SIG-M5 treated with dmso at 0.1 percent for 504 hours (cell line): ENCODE measurements around the gene VPS52.

Source experiments
- DNase-seq: peaks from one replicate; lab custom pipeline; 2025; ENCODE audit not compliant: unreplicated experiment; lab: John Stamatoyannopoulos, UW

Gene VPS52

DNA sequence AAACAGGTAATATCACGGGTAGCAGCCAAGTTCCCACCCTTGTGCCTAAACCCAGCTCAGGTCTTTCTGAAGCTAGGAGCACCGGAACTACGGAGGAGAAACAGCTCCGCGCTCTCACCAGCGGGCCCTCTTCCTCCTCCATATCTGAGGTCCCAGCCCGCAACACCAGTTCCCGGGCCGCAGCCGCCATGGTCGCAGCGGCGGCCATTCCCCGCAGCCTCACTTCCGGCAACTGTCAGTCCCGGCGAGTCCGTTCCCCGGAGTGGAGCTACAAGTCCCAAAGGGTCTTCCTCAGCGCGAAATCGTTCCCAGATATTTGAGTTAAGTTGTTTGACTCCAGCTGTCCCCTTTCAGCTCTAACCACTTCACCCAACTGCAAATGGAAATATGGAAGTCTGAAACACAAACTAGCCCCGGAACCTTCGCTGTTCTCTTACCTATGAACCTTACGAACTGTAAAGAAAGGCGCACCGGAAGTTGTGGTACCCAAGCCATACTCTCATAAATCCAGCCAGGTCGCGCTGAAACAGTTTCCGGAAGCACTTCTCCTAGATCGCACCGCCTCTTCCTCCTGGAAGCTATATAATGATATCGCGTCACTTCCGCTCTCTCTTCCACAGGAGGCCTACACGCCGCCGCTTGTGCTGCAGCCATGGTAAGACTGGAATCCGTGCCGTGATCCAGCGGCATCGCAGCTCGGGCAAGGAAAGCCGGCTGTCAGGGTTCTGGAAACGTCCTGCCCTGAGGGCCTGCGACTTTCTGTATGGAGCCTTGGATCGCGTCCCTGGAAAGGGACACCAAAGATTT lies at the start of gene VPS52, which contains the start of gene RPS18:
Gene VPS52, minus strand, starts transcription at position 409 of the 807 bp plus-strand sequence. Its CDS starts 201 bp downstream, at position 208.
Gene RPS18, plus strand, starts transcription at position 608 of the 807 bp plus-strand sequence. Its CDS starts 45 bp downstream, at position 653.
- DNase-seq: peak; percentile 99

- no peak for DNase-seq
Measured at GRCh38 chr6:33321227-33321626, 49.6 kb upstream of the VPS52 start.

DNA sequence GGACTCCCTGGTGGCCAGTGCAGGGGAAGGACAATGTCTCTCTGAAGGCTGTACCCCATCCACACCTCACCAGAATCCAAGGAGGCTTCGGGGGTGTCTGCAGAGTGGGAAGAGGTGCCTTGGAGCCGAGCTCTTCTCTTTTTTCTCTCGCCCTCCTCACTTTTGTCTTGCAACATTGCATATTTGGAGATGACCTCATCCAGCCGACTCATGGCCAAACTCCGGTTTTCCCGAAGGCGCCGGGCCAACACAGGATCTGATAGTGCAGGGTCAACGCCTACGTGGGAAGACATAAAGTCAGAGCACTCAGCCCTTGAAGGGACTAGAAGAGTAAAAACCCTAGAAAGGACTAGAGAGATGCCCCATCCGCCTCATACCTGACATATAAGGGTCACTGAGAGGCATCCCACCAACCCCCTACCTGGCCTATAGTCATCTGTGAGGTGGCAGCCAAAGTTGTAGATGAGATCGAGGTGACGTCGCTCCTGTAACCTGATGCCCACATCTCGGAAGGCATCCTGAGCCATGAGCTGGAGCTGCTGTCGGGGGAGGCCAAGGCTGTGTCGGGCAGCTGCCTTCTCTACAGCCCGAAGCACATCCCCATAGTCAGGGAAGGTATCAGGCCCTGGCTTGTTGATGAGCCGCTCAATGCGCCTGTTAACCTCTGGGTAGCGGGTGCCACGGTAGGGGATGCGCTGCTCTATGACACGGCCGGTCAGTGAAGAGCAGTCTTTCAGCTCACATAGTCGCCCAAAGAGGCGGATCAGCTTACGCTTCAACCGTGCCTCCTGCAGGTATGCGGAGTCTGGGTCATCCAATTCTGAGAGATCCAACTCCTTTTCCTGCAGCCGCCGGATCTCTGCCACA lies 48.9 kb upstream of the VPS52 start:
- DNase-seq: no peak

DNA sequence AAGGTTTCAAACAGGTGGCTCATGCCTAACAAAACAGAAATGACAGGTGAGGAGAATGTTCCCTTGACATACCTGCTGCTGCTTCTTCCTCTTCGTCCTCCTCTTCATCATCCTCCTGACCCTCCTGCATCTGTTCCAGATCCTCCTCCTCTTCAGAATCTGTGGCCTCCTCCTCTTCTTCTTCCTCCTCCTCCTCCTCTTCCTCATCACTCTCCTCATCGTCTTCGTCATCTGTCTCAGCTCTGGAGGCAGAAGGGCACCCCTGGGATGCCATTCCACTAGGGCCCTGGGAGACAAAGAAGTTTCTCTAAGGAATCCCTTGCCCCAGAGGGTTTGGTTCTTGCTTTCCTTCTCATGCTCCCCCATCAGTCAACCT lies 48.3 kb upstream of the VPS52 start:
- DNase-seq: no peak

- no peak for DNase-seq
Measured at GRCh38 chr6:33318426-33319073, 46.9 kb upstream of the VPS52 start.

DNA sequence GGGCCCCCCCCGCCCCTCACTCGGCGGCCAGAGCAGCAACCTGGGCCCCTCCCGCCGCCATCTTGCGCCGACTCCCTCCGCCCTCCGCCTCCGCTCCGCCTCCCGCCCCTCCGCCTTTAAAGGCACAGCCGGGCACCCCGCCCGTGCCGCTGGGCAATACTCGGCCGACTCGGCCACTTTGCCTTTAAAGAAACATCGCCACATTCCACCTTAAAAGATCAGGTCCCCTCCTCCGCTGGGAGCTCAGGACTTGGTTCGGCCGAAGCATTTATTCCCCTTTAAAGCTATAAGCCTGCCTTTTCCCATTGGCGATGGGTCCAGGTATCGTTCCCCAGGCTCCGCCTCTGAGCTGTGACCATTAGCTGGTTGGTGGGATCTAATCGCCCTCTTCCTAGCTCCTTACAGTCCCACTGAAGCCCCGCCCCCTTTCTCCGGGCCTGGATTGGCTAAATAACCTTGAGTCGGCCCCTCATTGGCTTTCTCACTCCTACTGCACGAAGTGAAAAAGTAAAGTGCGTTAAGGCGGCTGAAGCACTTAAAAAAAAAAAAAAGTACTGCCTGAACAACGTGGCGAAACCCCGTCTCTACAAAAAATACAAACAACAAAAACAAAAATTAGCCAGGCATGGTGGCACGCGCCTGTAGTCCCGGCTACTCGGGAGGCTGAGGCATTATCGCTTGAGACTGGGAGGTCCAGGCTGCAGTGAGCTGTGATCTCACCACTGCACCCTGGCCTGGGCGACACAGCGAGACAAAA lies 46.2 kb upstream of the VPS52 start, which contains the start of gene ZBTB22:
Gene ZBTB22, minus strand, starts transcription at position 76 of the 757 bp plus-strand sequence. CDS start 828 bp downstream, outside the sequence.
- peak; percentile 96 for DNase-seq

- DNase-seq: no peak
Measured at GRCh38 chr6:33317419-33317668, 45.7 kb upstream of the VPS52 start.

- no peak for DNase-seq
Measured at GRCh38 chr6:33316603-33317418, 45.1 kb upstream of the VPS52 start.

DNA sequence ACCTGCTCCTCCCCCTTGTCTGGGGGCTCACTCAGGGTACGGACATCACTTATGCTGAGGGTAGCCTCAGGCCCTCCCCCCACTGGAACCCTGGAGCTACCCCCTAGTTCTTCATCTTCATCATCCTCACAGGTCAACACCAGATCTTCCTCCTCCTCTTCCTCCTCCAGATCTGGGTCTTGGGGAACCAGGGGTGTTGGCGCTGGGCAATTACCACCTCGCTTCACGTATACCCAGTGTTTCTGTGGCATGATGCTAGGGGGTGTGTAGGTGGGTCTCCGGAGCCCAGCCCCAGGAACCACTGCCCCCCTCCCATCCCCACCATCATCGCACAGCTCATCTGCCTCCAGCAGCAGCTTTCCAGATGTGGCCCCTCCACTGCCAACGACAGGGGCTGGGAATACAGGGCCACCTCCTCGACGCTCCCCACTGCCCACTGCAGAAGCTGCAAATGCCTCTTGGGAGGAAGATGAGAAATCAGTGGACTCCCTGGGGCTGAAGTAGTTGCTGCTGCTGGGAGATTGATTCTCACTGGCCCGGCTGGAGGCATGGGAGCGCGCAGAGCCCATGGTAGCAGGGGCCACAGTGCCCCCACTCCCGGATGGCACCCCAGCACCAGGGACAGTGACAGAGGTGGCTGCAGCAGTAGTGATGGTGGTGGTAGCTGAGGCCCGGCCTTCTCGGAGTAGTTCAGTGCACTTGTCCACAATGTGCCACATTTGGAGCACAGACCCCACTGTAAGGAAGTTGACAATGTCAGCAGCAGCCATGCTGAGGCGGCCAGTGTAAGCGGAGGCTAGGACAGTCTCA lies 44.3 kb upstream of the VPS52 start:
- no peak for DNase-seq

GRCh38 chr6:33314943-33315792 lies 43.5 kb upstream of the VPS52 start:
- no peak for DNase-seq

DNA sequence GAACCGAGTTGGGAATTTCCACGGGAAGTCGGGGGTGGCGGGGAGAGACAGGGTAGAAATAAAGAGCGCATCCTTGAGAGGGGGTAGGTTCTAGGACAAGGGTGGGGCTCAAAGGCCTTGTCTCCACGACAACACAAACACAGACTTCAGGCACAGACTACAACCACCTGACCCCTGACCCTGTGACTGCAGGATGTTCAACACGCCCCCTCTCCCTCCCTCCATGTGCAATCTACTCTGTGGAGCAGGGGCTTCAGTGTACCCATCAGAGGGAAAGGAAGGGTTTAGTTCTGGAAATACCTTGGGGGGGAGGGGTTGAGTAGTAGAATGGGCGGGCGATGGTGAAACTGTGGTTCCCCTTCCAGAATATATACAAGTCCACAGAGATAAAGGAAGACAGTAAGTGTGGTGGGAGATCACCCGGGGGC lies 42.9 kb upstream of the VPS52 start:
- DNase-seq: peak; percentile 70

DNA sequence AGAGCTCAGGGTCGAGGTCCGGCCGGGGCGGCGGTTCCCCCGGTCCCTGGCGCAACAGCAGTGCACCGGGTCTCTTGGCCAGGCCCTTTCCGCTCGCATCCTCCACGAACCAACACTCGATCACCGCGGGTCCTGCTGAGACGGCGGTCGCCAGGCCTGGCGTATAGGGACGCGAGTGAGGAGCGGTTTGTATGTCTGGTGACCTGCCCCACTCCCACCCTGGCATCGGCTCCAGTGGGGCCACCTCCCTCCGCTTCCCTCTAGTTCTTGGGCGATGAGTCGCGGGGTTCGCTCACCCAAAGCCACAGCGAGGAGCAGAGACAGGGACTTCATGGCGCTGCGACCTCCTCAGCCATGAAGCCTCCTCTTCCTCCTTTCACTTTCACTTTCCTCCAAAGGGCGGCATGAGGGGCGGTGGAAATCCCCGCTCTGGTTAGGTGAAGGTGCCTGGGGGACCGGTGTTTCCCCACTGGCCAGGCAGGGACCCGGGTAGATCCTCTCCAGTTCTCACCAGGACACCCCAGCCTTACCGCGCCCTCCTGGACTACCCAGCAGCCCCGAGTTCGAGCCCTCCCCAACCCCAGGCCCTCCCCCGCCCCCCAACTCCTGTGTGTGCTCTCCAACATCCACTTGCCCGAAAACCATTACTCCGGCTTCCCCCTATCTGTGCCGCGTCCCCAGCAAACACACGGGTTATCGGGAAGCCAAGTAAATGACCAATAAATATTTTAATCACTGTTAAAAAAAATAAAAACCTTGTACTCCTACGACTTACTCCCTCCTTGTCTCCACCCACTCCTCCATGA lies 42.2 kb upstream of the VPS52 start, which contains the start of gene TAPBP:
Gene TAPBP, minus strand, starts transcription at position 370 of the 806 bp plus-strand sequence. Its CDS starts 37 bp downstream, at position 333.
- DNase-seq: peak; percentile 69

DNA sequence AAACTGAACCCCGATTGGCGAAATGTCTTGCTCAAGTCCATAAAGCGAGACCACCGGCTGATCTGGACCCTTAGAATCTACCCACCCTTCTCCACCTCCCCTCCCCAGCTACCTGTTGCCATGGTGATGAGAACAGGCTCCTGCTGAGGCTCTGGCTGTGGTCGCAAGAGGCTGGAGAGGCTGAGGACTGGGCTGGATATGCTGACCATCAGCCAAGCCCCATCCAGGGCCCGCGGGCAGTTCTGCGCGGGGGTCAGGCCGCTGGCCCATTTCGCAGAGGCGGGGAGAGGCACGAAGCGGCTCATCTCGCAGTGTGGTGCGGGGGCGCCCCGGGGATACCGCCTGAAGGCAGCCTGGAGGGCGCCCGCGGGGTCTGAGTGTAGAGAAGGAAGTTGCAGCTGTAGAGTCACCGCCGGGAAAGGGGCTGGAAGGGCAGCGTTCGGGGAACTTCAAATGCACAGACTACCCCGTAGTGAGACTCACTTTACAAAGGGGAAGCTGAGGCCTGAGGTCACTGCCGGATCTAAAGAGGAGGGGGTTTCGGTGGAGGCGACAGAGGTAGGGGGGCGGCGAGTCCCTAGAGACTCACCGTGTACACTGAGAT lies 41.5 kb upstream of the VPS52 start:
- DNase-seq: peak; percentile 76

- DNase-seq: peak; percentile 66
Measured at GRCh38 chr6:33312361-33313104, 40.9 kb upstream of the VPS52 start.

- DNase-seq: no peak
Measured at GRCh38 chr6:33306356-33306755, 34.7 kb upstream of the VPS52 start.

GRCh38 chr6:33305052-33305451 lies 33.4 kb upstream of the VPS52 start:
- DNase-seq: no peak
